Thymus (tissue), 11 donors: ENCODE results near the gene CS. TPM values are rescaled to one million over a fixed set of nuclear protein-coding genes. Genes with fewer than 3 reads are reported as not detected.
A peak's percentile ranks its signal among the peaks of the same experiment; 100 is the strongest.
"Not testable (repeated sequence)": the region's sequence is repeated elsewhere in the genome, so short reads cannot be mapped to it uniquely, and the experiment has no call there.

ENCODE experiments used
- DNase-seq, 9 donors: peaks; one replicate each; pipeline ENCODE4 v3.0.0-alpha.2; 2013; ENCODE audit warnings: low spot score in 9 of 9, low read depth in 6 of 9, missing footprints in 1 of 9
- H3K27ac ChIP-seq, 2 donors: one replicate each; pipeline ENCODE4 v1.5.1; 2013; ENCODE audit warnings: control low read depth in 1 of 2, low read depth in 1 of 2, low read length in 1 of 2, mild to moderate bottlenecking in 1 of 2, moderate library complexity in 1 of 2
- H3K27me3 ChIP-seq, 2 donors: one replicate each; pipeline ENCODE4 v1.5.1; 2013; ENCODE audit warnings: low read length in 1 of 2; ENCODE audit not compliant: control insufficient read depth in 2 of 2, insufficient read depth in 1 of 2
- H3K36me3 ChIP-seq, 2 donors: one replicate each; pipeline ENCODE4 v1.5.1; 2013; ENCODE audit warnings: low read length in 1 of 2, mild to moderate bottlenecking in 1 of 2, moderate library complexity in 1 of 2; ENCODE audit not compliant: control insufficient read depth in 2 of 2, insufficient read depth in 2 of 2
- H3K4me1 ChIP-seq, 2 donors: one replicate each; pipeline ENCODE4 v1.5.1; 2013; ENCODE audit warnings: low read length in 2 of 2; ENCODE audit not compliant: control insufficient read depth in 2 of 2, insufficient read depth in 2 of 2
- H3K4me3 ChIP-seq, 2 donors: one replicate each; pipeline ENCODE4 v1.5.1; 2013; ENCODE audit warnings: low read length in 2 of 2, control low read depth in 1 of 2, mild to moderate bottlenecking in 1 of 2
- H3K9me3 ChIP-seq, 2 donors: one replicate each; pipeline ENCODE4 v1.5.1; 2013; ENCODE audit warnings: low read length in 1 of 2, mild to moderate bottlenecking in 1 of 2; ENCODE audit not compliant: control insufficient read depth in 2 of 2, insufficient read depth in 1 of 2
- WGBS: extraction: QIAGEN DNeasy Blood & Tissue Kit; methylation state at CpG from one replicate; pipeline ENCODE4 v1.1.7; 2013; 5-methylcytosine and 5-hydroxymethylcytosine counted together
- polyA plus RNA-seq: library from polyadenylated mRNA; stranded (reverse); fragments of 200-250 nt; gene quantifications from one replicate; pipeline ENCODE4 v1.2.3, GENCODE V29; 2013
- total RNA-seq: library from RNA; stranded (reverse); fragments of 120-200 nt; gene quantifications from one replicate; pipeline ENCODE4 v1.2.4, GENCODE V29; 2013
- donor health status: healthy.

The CS gene
- total and polyA plus RNA-seq, 2 donors, result 46.3 to 53.6 TPM

DNA sequence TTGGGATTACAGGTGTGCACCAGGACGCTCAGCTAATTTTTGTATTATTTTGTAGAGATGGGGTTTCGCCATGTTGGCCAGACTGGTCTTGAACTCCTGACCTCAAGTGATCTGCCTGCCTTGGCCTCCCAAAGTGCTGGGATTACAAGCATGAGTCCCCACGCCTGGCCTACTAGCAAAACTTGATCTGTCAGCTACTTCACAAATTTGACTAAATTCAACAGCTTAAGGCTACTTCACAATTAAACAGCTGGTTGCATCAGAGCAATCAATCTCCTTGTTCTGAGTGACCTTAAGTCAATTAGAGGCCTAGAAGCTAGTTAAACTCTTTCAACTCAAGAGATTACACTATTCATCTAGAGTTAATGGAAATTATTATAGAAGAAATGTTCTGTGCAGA, 21.2 kb downstream of the CS start:
- Histone ChIP-seq H3K27me3 (no peaks in the 10 kb centered on the region), H3K36me3 (peaks cover 77 to 84% of the 10 kb centered on the region in 2 donors), H3K27ac (no peak overlapping the region), H3K9me3 (no peaks in the 10 kb centered on the region), H3K4me1 (no peaks in the 10 kb centered on the region), H3K4me3 (no peak overlapping the region)
- no peak for DNase-seq
- WGBS, result 97% methylated on average over 3 of the region's 3 CpGs

GRCh38 chr12:56274299-56274698, 25.8 kb downstream of the CS start:
- 97% methylated on average over 2 of the region's 2 CpGs for WGBS
- H3K27ac ChIP-seq, result no peak overlapping the region
- no peak overlapping the region for H3K4me3 ChIP-seq
- DNase-seq, result no peak
- no peaks in the 10 kb centered on the region for H3K9me3 ChIP-seq
- peaks cover 66 to 84% of the 10 kb centered on the region in 2 donors for H3K36me3 ChIP-seq
- no peaks in the 10 kb centered on the region for H3K4me1 ChIP-seq
- no peaks in the 10 kb centered on the region for H3K27me3 ChIP-seq

GRCh38 chr12:56272468-56272867, 27.7 kb downstream of the CS start:
- H3K9me3 ChIP-seq, H3K27ac ChIP-seq, DNase-seq, H3K4me1 ChIP-seq, H3K27me3 ChIP-seq, H3K4me3 ChIP-seq: not testable (repeated sequence)
- H3K36me3 ChIP-seq, result peaks cover 48 to 73% of the 10 kb centered on the region in 2 donors
- WGBS, result 98% methylated on average over 2 of the region's 2 CpGs

DNA sequence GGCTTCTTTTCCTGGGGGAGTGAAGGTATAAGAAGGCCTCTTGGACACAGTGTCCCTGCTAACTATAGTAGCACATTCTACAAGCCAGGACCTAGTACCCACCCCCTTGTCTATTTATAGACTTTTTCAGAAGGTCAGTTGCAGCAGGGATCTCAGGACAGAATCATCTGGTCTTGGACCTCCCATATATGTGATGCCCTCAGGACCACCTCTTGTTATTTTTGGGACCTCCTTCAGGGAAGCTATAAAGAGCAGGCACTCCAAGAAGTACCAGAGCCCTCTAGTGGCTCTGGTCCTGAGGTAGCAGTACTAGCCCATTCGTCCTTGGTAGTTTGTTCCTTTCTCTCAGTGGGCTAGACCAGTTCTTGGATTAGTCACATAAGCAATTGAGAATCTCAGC, 29.1 kb downstream of the CS start:
- Histone ChIP-seq H3K9me3 (no peaks in the 10 kb centered on the region), H3K4me1 (peaks cover 2 to 12% of the 10 kb centered on the region in 2 donors), H3K36me3 (peaks cover 44 to 67% of the 10 kb centered on the region in 2 donors), H3K4me3 (no peak overlapping the region), H3K27ac (no peak overlapping the region), H3K27me3 (no peaks in the 10 kb centered on the region)
- 50% methylated on average over 1 of the region's 1 CpG for WGBS
- peak in 3 of 9 donors; percentile 15 to 31 (median 15) for DNase-seq

GRCh38 chr12:56267443-56268071, 32.6 kb downstream of the CS start:
- DNase-seq, result no peak
- 49% methylated on average over 21 of the region's 21 CpGs for WGBS
- no peaks in the 10 kb centered on the region for H3K9me3 ChIP-seq
- H3K27ac ChIP-seq, result peak overlapping the region in 1 of 2 donors; percentile 98
- H3K4me3 ChIP-seq, result peak overlapping the region; percentile 72 to 85
- H3K4me1 ChIP-seq, result peaks cover 2 to 12% of the 10 kb centered on the region in 2 donors
- peaks cover 12 to 36% of the 10 kb centered on the region in 2 donors for H3K36me3 ChIP-seq
- H3K27me3 ChIP-seq, result no peaks in the 10 kb centered on the region

DNA sequence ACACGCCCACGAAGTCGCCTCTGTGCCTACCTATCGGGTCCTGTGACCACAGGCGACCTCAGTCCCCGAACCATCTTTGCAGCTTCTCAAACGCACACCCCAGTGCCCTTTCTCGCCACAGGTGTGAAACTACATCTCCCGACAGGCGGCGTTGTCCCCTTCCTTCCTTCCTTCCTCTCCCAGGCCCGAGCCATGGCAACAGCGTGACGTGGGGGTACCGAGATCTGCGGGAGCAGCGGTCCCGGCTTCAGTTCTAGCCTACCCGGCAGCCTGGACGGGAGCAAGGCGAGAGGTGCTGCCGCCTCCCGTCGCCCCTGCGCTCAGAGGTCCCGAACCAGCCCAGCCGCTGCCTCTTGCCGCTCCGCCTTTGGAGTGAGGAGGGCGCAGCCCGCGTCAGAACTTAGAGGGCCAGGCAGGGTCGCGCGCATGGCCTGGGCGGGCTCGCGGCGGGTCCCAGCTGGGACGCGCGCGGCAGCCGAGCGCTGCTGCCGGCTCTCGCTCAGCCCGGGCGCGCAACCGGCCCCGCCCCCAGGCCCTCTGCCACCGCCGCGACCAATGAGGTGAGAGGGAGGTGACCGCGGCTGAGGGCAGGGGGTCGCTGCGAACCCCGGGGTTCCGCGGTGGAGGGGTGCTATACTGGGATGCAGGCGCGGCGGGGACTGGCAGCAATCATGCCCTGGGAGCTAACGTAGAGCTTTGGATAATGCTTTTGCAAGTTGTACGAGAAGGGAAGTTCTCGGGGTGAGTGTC, 33.3 kb downstream of the CS start, which contains the start of gene COQ10A:
TSS of gene COQ10A (plus strand) at position 250 of the 750 bp plus-strand sequence. CDS start at position 427, 177 bp downstream.
- Histone ChIP-seq H3K27ac (peak within 1 kb of the TSS; percentile 96 to 98), H3K4me1 (peaks cover 2 to 12% of the 10 kb centered on the region in 2 donors), H3K36me3 (peaks cover 9 to 29% of the 10 kb centered on the region in 2 donors), H3K9me3 (no peaks in the 10 kb centered on the region), H3K27me3 (no peaks in the 10 kb centered on the region), H3K4me3 (peak within 1 kb of the TSS; percentile 72 to 85)
- under 1% methylated on average over 68 of the region's 68 CpGs for WGBS
- peak; percentile 76 to 95 (median 85) for DNase-seq

DNA sequence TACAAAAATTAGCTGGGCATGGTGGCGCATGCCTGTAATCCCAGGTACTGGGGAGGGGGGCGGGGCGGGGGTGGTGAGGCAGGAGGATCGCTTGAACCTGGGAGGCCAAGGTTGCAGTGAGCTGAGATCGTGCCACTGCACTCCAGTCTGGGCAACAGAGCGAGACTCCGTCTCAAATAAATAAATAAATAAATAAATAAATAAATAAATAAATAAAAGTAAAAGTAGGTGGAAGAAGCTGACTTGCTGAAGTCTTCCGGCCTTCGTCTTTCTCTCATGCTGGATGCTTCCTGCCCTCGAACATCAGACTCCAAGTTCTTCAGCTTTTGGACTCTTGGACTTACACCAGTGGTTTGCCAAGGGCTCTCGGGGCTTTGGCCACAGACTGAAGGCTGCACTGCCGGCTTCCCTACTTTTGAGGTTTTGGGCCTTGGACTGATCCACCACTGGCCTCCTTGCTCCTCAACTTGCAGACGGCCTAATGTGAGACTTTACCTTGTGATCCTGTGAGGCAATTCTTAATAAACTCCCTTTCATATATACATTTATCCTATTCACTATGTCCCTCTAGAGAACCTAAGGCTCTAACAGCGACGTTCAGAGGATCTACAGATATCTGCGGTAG, 34.0 kb downstream of the CS start:
- Histone ChIP-seq H3K4me3 (peak overlapping the region; percentile 72 to 85), H3K27ac (peak overlapping the region; percentile 96 to 98), H3K36me3 (peaks cover 9 to 23% of the 10 kb centered on the region in 2 donors), H3K4me1 (peaks cover 2 to 12% of the 10 kb centered on the region in 2 donors)
- 68% methylated on average over 16 of the region's 16 CpGs for WGBS
- not testable (repeated sequence) for DNase-seq, H3K9me3 ChIP-seq, H3K27me3 ChIP-seq

- WGBS, result 97% methylated on average over 7 of the region's 7 CpGs
- peaks cover 8 to 19% of the 10 kb centered on the region in 2 donors for H3K4me1 ChIP-seq
- not testable (repeated sequence) for DNase-seq, H3K27me3 ChIP-seq, H3K27ac ChIP-seq, H3K9me3 ChIP-seq, H3K4me3 ChIP-seq, H3K36me3 ChIP-seq
Observed at GRCh38 chr12:56262955-56263354, 37.2 kb downstream of the CS start.
